ENCODE results near the gene CLDN10.

CLDN10 gene

GRCh38 chr13:95629071-95629470 is 76.6 kb downstream of the CLDN10 start:
- Histone ChIP-seq H4K12ac (ENCODE audit: low read depth, low read length) (no peak overlapping the region), H2BK12ac (ENCODE audit: low read length) (no peak overlapping the region), H3K4me1 (ENCODE audit: control insufficient read depth in 1 of 2, insufficient read depth in 2 of 2, low read length in 2 of 2) (no peaks in the 10 kb centered on the region), H3K14ac (ENCODE audit: low read length) (no peak overlapping the region), H3K9me3 (ENCODE audit: insufficient read depth, low read depth, low read length) (no peaks in the 10 kb centered on the region), H3K4me2 (ENCODE audit: low read length) (no peak overlapping the region), H2AK5ac (ENCODE audit: low read length) (no peak overlapping the region), H3K36me3 (ENCODE audit: control insufficient read depth in 1 of 2, insufficient read depth in 2 of 2, low read length in 2 of 2) (peaks cover 16 to 37% of the 10 kb centered on the region in 2 experiments), H3K27me3 (ENCODE audit: insufficient read depth, low read length) (no peaks in the 10 kb centered on the region), H3K18ac (ENCODE audit: low read length) (no peak overlapping the region), H2BK5ac (ENCODE audit: low read depth, low read length, poor library complexity) (no peak overlapping the region), H4K91ac (ENCODE audit: low read depth, low read length) (no peak overlapping the region), H3K23ac (ENCODE audit: low read length) (no peak overlapping the region), H3K9ac (ENCODE audit: low read length) (no peak overlapping the region), H3K79me2 (ENCODE audit: control insufficient read depth, insufficient read depth, low read length, poor library complexity) (no peaks in the 10 kb centered on the region), H3K4ac (ENCODE audit: low read depth, low read length) (no peak overlapping the region), H4K8ac (ENCODE audit: low read depth, low read length) (no peak overlapping the region), H2AFZ (ENCODE audit: insufficient read depth, low read length, poor library complexity) (no peak overlapping the region), H3K4me3 (ENCODE audit: low read depth, low read length) (no peak overlapping the region), H2BK120ac (ENCODE audit: insufficient read depth, low read length, poor library complexity) (no peak overlapping the region), H3K79me1 (ENCODE audit: low read length) (no peaks in the 10 kb centered on the region), H3K27ac (ENCODE audit: low read depth, low read length) (no peak overlapping the region)
- no CpG with 5 or more reads among the region's 4 CpGs for WGBS (ENCODE audit: extremely low coverage, insufficient coverage, insufficient read length)
- no peak for DNase-seq

Measured in trophoblast cell (in vitro differentiated cells and primary cell).